GM19239 (cell line): ENCODE results near the gene CD300C.
"Not testable (repeated sequence)": the region's sequence is repeated elsewhere in the genome, so short reads cannot be mapped to it uniquely, and the experiment has no call there.

ENCODE experiments used
- DNase-seq: peaks from one replicate; pipeline ENCODE4 v3.0.0; 2011; ENCODE audit warnings: low spot score; ENCODE audit not compliant: insufficient read length
- FAIRE-seq: peaks from 2 replicates; lab custom pipeline; 2011; peaks lifted over from hg19 to GRCh38; lab: Jason Lieb, UNC

CD300C gene

DNA sequence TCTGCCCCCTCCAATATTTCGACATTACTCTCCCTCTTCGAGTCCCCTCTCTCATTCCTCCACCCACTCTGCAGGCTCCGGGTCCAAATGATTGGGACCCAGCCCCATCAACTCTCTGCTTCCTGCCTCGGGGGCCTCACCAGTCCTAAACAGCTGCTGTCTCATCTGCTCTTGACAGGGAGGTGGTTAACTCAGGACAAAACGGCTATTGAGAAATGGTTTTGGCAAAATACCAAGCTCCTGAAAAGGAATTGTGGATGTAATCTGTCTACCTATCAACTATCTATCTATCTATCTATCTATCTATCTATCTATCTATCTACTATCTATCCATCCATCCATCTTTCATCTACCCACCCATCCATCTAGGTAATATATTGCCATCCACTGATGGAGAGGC lies 19.2 kb upstream of the CD300C start:
- DNase-seq (no peak), FAIRE-seq (no peak)

DNA sequence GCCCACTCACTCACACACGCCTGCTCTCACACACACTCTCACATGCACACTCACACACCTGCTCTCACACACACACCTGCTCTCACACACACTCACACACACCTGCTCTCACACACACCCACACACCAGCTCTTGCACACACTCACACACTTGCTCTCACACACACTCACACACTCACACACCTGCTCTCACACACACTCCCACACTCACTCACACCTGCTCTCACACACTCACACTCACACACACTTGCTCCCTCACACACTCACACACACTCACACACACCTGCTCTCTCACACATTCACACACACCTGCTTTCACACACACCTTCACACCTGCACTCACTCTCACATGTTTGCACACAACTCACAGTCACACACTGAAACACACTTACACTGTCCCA lies 17.4 kb upstream of the CD300C start:
- DNase-seq, result no peak
- no peak for FAIRE-seq

DNA sequence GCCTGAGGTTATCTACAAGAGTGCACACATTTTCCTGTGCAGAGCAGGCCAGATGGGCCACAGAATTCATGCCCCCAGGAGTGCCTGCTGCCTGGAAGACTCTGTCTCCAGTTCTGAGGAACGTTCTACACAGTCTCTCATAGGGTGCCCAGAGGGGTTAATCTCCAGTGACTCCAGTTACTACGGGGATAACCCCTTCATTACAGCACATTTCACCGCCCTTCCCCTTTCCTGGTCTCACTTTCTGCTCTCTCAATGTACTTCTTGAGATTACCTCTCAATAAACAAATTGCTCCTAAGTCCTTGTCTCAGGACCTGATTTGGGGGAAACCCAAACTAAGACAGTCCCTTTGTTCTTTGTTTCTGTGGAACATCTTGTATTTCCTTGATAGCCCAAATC lies 15.7 kb upstream of the CD300C start:
- FAIRE-seq (no peak), DNase-seq (no peak)

- DNase-seq, result no peak
- no peak for FAIRE-seq
Observed at GRCh38 chr17:74558882-74559519, 13.1 kb upstream of the CD300C start.

DNA sequence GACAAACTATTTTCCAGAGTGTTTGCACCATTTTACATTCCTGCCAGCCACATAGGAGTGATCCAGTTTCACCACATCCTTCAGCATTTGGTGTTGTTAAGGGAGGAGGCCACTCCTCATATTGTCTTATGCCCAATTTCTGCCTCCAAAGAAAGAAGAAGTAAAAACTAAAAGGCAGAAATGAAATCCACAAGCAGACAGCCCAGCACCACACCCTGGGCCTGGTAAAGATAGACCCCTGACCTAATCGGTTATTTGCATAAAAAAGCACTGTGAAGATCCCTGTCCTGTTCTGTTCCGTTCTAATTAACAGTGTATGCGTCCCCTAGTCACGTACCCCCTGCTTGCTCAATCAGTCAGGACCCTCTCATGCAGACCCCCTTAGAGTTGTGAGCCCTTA lies 12.5 kb upstream of the CD300C start:
- FAIRE-seq, result not testable (repeated sequence)

GRCh38 chr17:74555427-74555940 lies 9.6 kb upstream of the CD300C start:
- no peak for FAIRE-seq

More for the DNA sequence above, 12.5 kb upstream of the CD300C start:
- not testable (repeated sequence) for DNase-seq

GRCh38 chr17:74554909-74555308 lies 9.0 kb upstream of the CD300C start:
- DNase-seq (no peak), FAIRE-seq (no peak)

More at GRCh38 chr17:74555427-74555940, 9.6 kb upstream of the CD300C start:
- no peak for DNase-seq

DNA sequence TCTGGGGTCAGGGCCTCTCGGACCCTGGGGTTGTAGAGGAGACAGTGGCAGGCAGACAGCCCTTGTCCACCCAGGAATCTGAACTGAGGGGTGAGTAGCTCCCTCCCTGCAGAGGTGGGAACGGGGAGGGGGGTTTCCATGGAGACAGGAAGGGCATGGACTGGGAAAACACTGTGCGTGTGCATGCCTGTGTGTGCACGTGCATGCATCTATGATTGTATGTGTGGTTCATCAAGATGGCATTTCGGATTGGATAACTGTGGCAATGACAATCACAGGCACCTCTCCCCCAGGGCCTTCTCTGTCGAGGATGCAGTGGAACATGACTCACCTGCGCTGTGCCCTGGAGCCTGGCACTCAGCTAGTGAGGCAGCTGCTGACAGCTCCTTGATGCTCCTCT lies 6.1 kb upstream of the CD300C start:
- DNase-seq, result no peak
- FAIRE-seq, result no peak

DNA sequence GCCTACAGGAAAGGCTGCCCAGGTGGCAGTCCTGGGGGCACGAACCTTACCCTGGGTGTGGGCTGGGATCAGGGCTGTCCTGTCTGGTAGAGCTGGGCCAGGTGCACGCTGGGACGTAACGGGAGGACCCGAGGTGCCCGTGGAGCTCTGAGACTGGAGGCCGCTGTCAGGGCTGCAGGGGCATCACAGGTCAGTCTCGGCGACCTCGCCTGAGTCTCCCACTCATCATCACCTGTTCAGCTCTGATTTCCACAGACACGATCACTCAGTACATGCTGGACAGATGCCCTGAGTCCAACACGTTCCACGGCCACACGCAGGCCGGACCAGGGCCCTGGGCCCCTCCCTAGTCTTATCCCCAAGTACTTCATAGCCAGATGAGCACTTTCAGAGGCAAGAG lies 4.7 kb upstream of the CD300C start:
- FAIRE-seq (no peak), DNase-seq (no peak)

DNA sequence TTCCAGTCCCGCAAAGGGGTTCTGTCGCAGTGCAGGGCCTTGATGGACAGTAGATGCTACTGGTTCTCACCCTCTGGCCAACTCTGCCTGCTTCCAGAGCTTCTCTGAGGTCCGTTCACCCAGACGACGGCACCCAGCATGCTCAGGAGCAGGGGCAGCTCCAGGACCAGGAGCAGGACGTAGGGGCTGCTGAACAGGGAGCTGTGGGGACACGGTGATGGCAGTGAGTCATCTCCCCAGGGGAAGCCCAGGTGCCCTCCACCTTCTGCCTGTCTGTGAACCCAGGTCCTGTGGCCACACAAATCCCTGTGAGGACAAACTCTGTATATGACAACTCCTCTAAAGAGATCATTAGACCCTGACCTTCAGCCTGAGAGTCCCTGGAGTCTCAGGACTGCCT lies 3.4 kb upstream of the CD300C start:
- DNase-seq (no peak), FAIRE-seq (no peak)

DNA sequence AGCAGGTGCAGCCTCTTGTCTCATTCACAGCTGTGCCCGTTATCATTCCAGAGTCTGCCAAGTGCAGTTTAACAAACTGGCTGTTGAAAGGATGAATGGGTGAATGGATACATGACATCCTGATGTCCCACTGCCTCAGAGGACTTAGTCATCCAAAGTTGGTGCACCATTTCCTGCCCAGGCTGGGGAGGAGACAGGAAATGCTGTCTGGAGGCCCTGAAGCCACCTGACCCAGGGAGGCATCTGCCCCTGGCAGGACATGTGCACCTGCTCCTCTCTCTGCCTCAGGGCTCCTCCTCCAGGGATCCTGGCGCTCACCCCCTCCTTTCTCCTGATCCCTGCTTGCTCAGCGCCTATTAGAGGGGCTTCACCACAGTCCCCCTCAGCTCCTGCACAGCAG lies 1.8 kb upstream of the CD300C start:
- no peak for FAIRE-seq
- DNase-seq, result no peak

DNA sequence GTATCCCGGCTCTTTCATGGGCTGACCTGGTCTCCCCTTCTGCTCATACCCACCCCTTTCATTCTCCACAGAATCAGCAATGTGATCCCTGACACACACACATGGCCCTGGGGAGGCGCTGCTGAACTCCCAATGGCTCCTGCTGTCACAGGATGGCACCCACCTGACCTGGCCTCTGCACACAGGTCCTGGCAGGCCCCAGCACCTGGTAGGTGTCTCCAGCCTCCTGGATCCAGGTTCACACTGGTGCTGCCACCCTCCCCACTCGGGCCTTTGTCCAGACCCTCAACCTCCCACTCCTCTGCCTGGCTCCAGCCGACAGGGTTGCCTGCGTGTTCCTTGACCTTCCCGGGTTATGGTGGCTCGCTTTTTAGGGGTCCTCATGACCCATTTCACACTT lies 1.3 kb upstream of the CD300C start:
- FAIRE-seq (no peak), DNase-seq (no peak)

GRCh38 chr17:74546586-74546985 lies 671 bp upstream of the CD300C start:
- DNase-seq (no peak), FAIRE-seq (no peak)

DNA sequence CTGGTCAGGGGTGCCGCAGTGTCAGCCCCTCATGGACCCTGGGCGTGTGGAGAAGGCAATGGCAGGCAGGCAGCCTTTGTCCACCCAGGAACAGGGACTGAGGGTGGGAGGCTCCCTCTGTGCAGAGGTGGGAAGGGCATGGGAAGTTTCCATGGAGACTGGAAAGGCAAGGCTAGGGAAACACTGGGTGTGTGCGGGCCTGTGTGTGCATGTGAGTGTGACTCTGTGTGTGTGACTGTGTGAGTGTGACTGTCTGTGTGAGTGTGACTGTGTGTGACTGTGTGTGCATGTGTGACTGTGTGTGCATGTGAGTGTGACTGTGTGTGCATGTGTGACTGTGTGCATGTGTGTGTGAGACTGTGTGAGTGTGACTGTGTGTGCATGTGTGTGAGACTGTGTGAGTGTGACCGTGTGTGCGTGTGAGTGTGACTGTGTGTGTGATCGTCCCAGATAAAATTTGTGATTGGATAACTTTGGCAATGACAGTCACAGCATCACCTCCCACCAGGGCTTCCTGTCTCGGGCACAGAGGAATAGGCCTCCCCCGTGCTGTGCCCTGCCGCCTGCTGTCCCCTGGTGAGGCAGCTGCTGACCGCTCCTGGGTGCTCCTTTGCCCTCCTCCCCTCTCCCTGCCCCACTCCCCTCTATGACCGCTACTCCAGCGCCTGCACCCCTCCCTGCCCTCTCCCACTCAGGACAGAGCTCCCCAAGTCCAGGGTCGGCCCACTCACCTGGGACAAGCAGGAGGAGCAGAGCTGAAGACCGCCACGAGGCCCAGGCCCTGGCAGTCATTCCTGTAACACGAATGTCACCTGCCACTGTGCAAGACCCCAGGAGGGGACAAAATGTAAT lies 698 bp downstream of the CD300C start:
- DNase-seq, result no peak
- no peak for FAIRE-seq

DNA sequence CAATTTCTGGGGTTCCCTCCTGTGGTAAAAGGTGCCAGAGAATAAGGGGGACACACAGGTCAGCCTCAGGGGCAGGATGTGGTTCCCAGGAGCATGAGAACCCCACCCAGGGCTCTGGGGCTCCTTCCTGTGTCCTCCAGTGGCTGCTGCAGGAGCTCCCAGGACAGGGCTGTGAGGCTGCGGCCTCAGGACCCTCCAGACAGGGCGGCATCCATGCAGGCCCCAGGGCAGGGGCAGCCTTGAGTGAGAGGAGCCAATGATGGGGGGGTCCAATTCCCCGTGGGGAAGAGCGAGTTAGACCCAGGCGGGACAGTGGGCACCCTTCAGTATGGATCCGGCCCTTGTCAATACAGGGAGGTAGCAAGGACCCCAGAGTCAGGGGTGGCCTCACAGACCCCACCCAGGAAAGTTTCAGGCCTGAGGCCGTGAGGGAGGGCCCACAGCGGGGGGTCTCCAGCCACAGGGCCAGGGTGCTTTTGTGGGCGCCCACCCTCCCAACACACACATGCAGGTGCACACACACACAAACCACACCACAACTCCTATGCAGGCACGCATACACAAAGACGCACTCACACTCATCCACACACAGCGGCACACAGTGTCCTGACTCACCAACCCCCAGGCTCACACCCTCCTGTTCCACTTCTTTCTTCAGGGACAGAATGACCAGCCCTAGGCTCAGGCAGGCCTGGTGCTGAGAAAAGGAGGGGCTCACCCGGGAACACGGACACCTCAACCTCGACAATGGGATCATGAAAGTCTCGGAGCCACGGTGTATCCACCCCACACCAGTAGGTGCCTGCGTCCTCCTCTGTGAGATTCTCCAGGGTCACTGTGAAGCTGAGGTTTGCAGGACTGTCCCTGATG lies 1.8 kb downstream of the CD300C start:
- FAIRE-seq (no peak), DNase-seq (no peak)

GRCh38 chr17:74543406-74543805 lies 2.5 kb downstream of the CD300C start:
- FAIRE-seq (no peak), DNase-seq (no peak)

- no peak for FAIRE-seq
- no peak for DNase-seq
Observed at GRCh38 chr17:74542727-74543383, 3.1 kb downstream of the CD300C start.

GRCh38 chr17:74542166-74542565 lies 3.7 kb downstream of the CD300C start:
- no peak for FAIRE-seq
- no peak for DNase-seq

GRCh38 chr17:74541176-74542111 lies 4.5 kb downstream of the CD300C start:
- no peak for DNase-seq
- FAIRE-seq, result no peak
